K562 (cell line): Measurements from ENCODE around the gene FKBP2. TPM values are rescaled to one million over a fixed set of nuclear protein-coding genes. Genes with fewer than 3 reads are reported as not detected.

ENCODE experiments used
- ATAC-seq: fragments of 200-7000 bp; cut with Tn5 transposase; 3 replicates; pipeline ENCODE4 v1.9.1; 2020; ENCODE audit warnings: moderate library complexity
- BruUV-seq: library from RNA; stranded (reverse); fragments of 400-500 nt; replicated peaks from 2 replicates; lab custom pipeline; 2021; lab: Mats Ljungman, UMichigan
- CTCF ChIA-PET: fragments of 300-600 bp; formaldehyde crosslinking; extraction: SDS; loops from one replicate; lab custom pipeline; 2021; ENCODE audit warnings: low intra/inter-chr PET ratio; lab: Yijun Ruan, JAX
- POLR2A ChIA-PET: fragments of 300-600, 350-650 bp; sonication (Branson Sonifier 250); formaldehyde crosslinking; extraction: SDS; loops from one replicate; lab custom pipeline; 2021; ENCODE audit warnings: antibody characterized with exemption, inconsistent platforms; lab: Yijun Ruan, JAX
- DNase-seq, 4 experiments: peaks; one replicate each; pipeline versions ENCODE4 v3.0.0 to v3.0.0-alpha.2; 2011 to 2018; ENCODE audit warnings: low spot score in 3 of 4, mixed read lengths in 3 of 4; ENCODE audit errors: extremely low read depth in 1 of 4
- FAIRE-seq: peaks from 2 replicates; lab custom pipeline; 2011; peaks lifted over from hg19 to GRCh38; lab: Jason Lieb, UNC
- H2AFZ ChIP-seq: 2 replicates; pipeline ENCODE4 v1.6.0; 2011; ENCODE audit warnings: low read depth, low read length, control low read depth, inconsistent platforms
- H3K27ac ChIP-seq: fragments of 200-600 bp; 3 replicates; pipeline ENCODE4 v1.8.0; 2011; ENCODE audit warnings: low read depth, mild to moderate bottlenecking, control low read depth, inconsistent platforms, low read length, moderate library complexity, mixed read lengths; ENCODE audit errors: extremely low read depth
- H3K27me3 ChIP-seq, 2 experiments: fragments of 300-600 bp in 1 of 2; 2 replicates in 1 of 2; 3 replicates in 1 of 2; pipeline versions ENCODE4 v1.6.0 to v1.8.0; 2011; ENCODE audit warnings: inconsistent platforms in 2 of 2, low read length in 2 of 2, mild to moderate bottlenecking in 1 of 2, mixed read lengths in 1 of 2, moderate library complexity in 1 of 2; ENCODE audit not compliant: control insufficient read depth in 2 of 2, insufficient read depth in 2 of 2
- H3K36me3 ChIP-seq: fragments of 300-600 bp; 3 replicates; pipeline ENCODE4 v1.8.0; 2011; ENCODE audit warnings: mild to moderate bottlenecking, low read length, inconsistent platforms; ENCODE audit not compliant: control insufficient read depth, insufficient read depth
- H3K4me1 ChIP-seq, 2 experiments: fragments of 200-600 bp in 1 of 2; replicated peaks in 1 of 2; 2 replicates in 1 of 2; 3 replicates in 1 of 2; pipeline versions ENCODE4 v1.5.1 to v1.8.0; 2011; ENCODE audit warnings: inconsistent platforms in 2 of 2, low read length in 2 of 2, mild to moderate bottlenecking in 1 of 2, mixed read lengths in 1 of 2, moderate library complexity in 1 of 2; ENCODE audit not compliant: control insufficient read depth in 2 of 2, insufficient read depth in 2 of 2
- H3K4me2 ChIP-seq: 2 replicates; pipeline ENCODE4 v1.6.1; 2011; ENCODE audit warnings: low read length, control low read depth, inconsistent platforms, mixed read lengths; ENCODE audit not compliant: insufficient read depth
- H3K4me3 ChIP-seq: fragments of 200-600 bp; sonication (generic), shearing (Covaris generic); 2 replicates; pipeline ENCODE4 v1.5.1; 2016; ENCODE audit warnings: control low read depth, inconsistent platforms
- H3K79me2 ChIP-seq: fragments of 200-600 bp; 3 replicates; pipeline ENCODE4 v1.8.0; 2011; ENCODE audit warnings: low read length, inconsistent platforms; ENCODE audit not compliant: control insufficient read depth, insufficient read depth
- H3K9ac ChIP-seq, 2 experiments: 2 replicates each; pipeline versions ENCODE4 v1.6.0 to v1.6.1; 2011; ENCODE audit warnings: low read depth in 2 of 2, low read length in 2 of 2, control low read depth in 1 of 2, inconsistent platforms in 1 of 2, mild to moderate bottlenecking in 1 of 2, mixed read lengths in 1 of 2; ENCODE audit not compliant: insufficient read depth in 1 of 2
- H3K9me1 ChIP-seq: one replicate; pipeline ENCODE4 v1.6.0; 2011; ENCODE audit warnings: inconsistent platforms, mild to moderate bottlenecking, low read length, moderate library complexity; ENCODE audit not compliant: control insufficient read depth, insufficient read depth
- H3K9me3 ChIP-seq: replicated peaks from 2 replicates; pipeline ENCODE4 v1.5.1; 2011; ENCODE audit warnings: low read depth, low read length, inconsistent platforms; ENCODE audit not compliant: control insufficient read depth, insufficient read depth
- H4K20me1 ChIP-seq: replicated peaks from 2 replicates; pipeline ENCODE4 v1.6.1; 2011; ENCODE audit warnings: low read length, inconsistent platforms, mixed read lengths; ENCODE audit not compliant: control insufficient read depth, insufficient read depth
- BRF1 ChIP-seq: IDR thresholded peaks from 3 replicates; pipeline ENCODE4 v1.6.1; 2011; ENCODE audit warnings: borderline replicate concordance, mild to moderate bottlenecking; ENCODE audit not compliant: insufficient read length; ENCODE audit errors: extremely low read depth
- CBFA2T3 ChIP-seq: fragments of 450-650 bp; IDR thresholded peaks from 2 replicates; pipeline ENCODE4 v1.6.1; 2017
- ELK1 ChIP-seq: sonication (generic); formaldehyde crosslinking; IDR thresholded peaks from 2 replicates; pipeline ENCODE4 v1.8.1; 2022; ENCODE audit warnings: missing genetic modification reagents
- ETV6 ChIP-seq, 3 experiments: fragments of 150-350 bp in 1 of 3; sonication (generic) in 1 of 3; formaldehyde crosslinking in 1 of 3; IDR thresholded peaks; 2 replicates each; pipeline versions ENCODE4 v1.6.1 to v1.8.0; 2014 to 2022; ENCODE audit warnings: borderline replicate concordance in 2 of 3, low read depth in 2 of 3, antibody characterized with exemption in 1 of 3, low read length in 1 of 3, mild to moderate bottlenecking in 1 of 3, missing genetic modification reagents in 1 of 3
- HES1 ChIP-seq: fragments of 450-650 bp; IDR thresholded peaks from 2 replicates; pipeline ENCODE4 v1.6.1; 2016; ENCODE audit warnings: low read depth, mild to moderate bottlenecking, moderate library complexity
- NFRKB ChIP-seq: fragments of 450-650 bp; IDR thresholded peaks from 2 replicates; pipeline ENCODE4 v1.6.1; 2016; ENCODE audit warnings: low read depth
- NKRF ChIP-seq: fragments of 450-650 bp; IDR thresholded peaks from 2 replicates; pipeline ENCODE4 v1.6.1; 2016; ENCODE audit warnings: borderline replicate concordance
- PREB ChIP-seq: sonication (generic); formaldehyde crosslinking; IDR thresholded peaks from 2 replicates; pipeline ENCODE4 v1.8.1; 2023; ENCODE audit warnings: mild to moderate bottlenecking, missing genetic modification reagents
- PYGO2 ChIP-seq: fragments of 450-650 bp; IDR thresholded peaks from 2 replicates; pipeline ENCODE4 v1.6.1; 2016; ENCODE audit warnings: mild to moderate bottlenecking, missing genetic modification characterization, moderate library complexity, missing compliant biosample characterization
- STAG1 ChIP-seq: sonication (generic); formaldehyde crosslinking; IDR thresholded peaks from 2 replicates; pipeline ENCODE4 v1.5.0; 2020; ENCODE audit warnings: missing genetic modification reagents, borderline replicate concordance
- ZBTB11 ChIP-seq, 3 experiments: fragments of 200-800 bp in 1 of 3; fragments of 250-450 bp in 1 of 3; fragments of 450-650 bp in 1 of 3; sonication (Bioruptor Pico) in 1 of 3; sonication (Bioruptor generic) in 1 of 3; formaldehyde crosslinking in 1 of 3; IDR thresholded peaks; 2 replicates each; pipeline versions ENCODE4 v1.6.1 to v1.8.0; 2016 to 2022; ENCODE audit warnings: mild to moderate bottlenecking in 2 of 3, missing genetic modification characterization in 2 of 3, missing compliant biosample characterization in 1 of 3, moderate library complexity in 1 of 3
- ZNF124 ChIP-seq: sonication (generic); formaldehyde crosslinking; IDR thresholded peaks from 2 replicates; pipeline ENCODE4 v1.8.1; 2022; ENCODE audit warnings: missing genetic modification reagents
- WGBS: fragments of 100-300 bp; shearing (Covaris generic); methylation state at CpG from one replicate; pipeline ENCODE4 v1.1.6; 2016; ENCODE audit warnings: low coverage, mixed read lengths; ENCODE audit not compliant: insufficient coverage; ENCODE audit errors: missing lambda C conversion rate; 5-methylcytosine and 5-hydroxymethylcytosine counted together
- in situ Hi-C: fragments of 300-500 bp; cut with MboI; formaldehyde crosslinking; loops from 4 replicates; pipeline ENCODE4 v1.15.0; 2018; ENCODE audit warnings: inconsistent platforms, mixed read lengths
- intact Hi-C: fragments of 100-400 bp; cut with micrococcal nuclease; formaldehyde crosslinking; loops from 2 replicates; pipeline ENCODE4 v1.14.2; 2022
- polyA plus RNA-seq, 8 experiments: library from polyadenylated mRNA; depleted of rRNA in 4 of 8; stranded (reverse) in 5 of 8; unstranded in 3 of 8; fragments of >200 nt; fragmentation: Nextera tagmentation in 2 of 8; fragmentation: Illumina TruSeq in 1 of 8; extraction: Ambion mirVana in 2 of 8; extraction: Trizol in 1 of 8; gene quantifications; 2 replicates each; pipeline versions ENCODE4 v1.2.1 to v1.2.3, GENCODE V29; 2011 to 2014; ENCODE audit warnings: inconsistent platforms in 1 of 8, missing spikeins in 1 of 8
- total RNA-seq, 7 experiments: library from RNA; depleted of rRNA in 6 of 7; stranded (reverse); fragments of >200 nt in 6 of 7; fragmentation: Illumina TruSeq in 2 of 7; extraction: Trizol in 2 of 7; gene quantifications; 2 replicates each; pipeline versions ENCODE4 v1.2.1 to v1.2.3, GENCODE V29; 2011 to 2021; ENCODE audit warnings: low replicate concordance in 1 of 7

The FKBP2 gene
- total and polyA plus RNA-seq, 9 of the 15 experiments (the other 6 are each of a cell fraction or from before 2014, with no cell fraction given), result 3.5 to 151 (median 58.1) TPM

GRCh38 chr11:64260147-64260708 lies 19.3 kb downstream of the FKBP2 start:
- no peak overlapping the region for H3K4me2 ChIP-seq
- H2AFZ ChIP-seq, result no peak overlapping the region
- H3K9ac ChIP-seq, result no peak overlapping the region
- H3K9me3 ChIP-seq, result no peaks in the 10 kb centered on the region
- H4K20me1 ChIP-seq, result 0 out of 2 replicates have a peak, but pooled peaks cover 4% of the 10 kb centered on the region
- H3K36me3 ChIP-seq, result peaks cover 90% of the 10 kb centered on the region
- no peak overlapping the region for H3K4me3 ChIP-seq
- WGBS, result 95% methylated on average over 6 of the region's 6 CpGs
- POLR2A ChIA-PET, result interaction anchor here (1.2 kb wide), 2 partner anchors 9 to 15 kb away, joined by 5 to 7 read pairs; partner anchors contain the start of gene PLCB3
- H3K27me3 ChIP-seq, result no peaks in the 10 kb centered on the region
- in situ Hi-C loops (no loop called here), intact Hi-C loops (no loop called here)
- H3K27ac ChIP-seq, result no peak overlapping the region
- BruUV-seq, result no TSS peak
- DNase-seq (no peak), ATAC-seq (no peak), FAIRE-seq (no peak)
- no peaks in the 10 kb centered on the region for H3K79me2 ChIP-seq
- no peaks in the 10 kb centered on the region for H3K9me1 ChIP-seq
- CTCF ChIA-PET, result no interaction called here
- peaks cover 0 to 51% of the 10 kb centered on the region in 2 experiments; a peak in 2 of 5 replicates for H3K4me1 ChIP-seq
- no peak for TF ChIP-seq ELK1 (CRISPR knock-in tag)
- no peak for TF ChIP-seq PREB (CRISPR knock-in tag)
- TF ChIP-seq ETV6 (IDR thresholded peaks at IDR 0.05; ENCODE audit: borderline replicate concordance in 1 of 2, low read depth in 2 of 2, low read length in 1 of 2), result no peak
- TF ChIP-seq ETV6 (CRISPR knock-in tag; IDR thresholded peaks at IDR 0.05; ENCODE audit: borderline replicate concordance), result no peak
- no peak for TF ChIP-seq NKRF
- no peak for TF ChIP-seq ZBTB11 (CRISPR knock-in tag; IDR thresholded peaks at IDR 0.05)
- TF ChIP-seq ZNF124, result no peak
- TF ChIP-seq STAG1, result peak; percentile 13; the same call in 1 of the 2 replicates
- TF ChIP-seq BRF1, result no peak
- no peak for TF ChIP-seq PYGO2
- no peak for TF ChIP-seq CBFA2T3
- TF ChIP-seq HES1, result no peak
- TF ChIP-seq NFRKB, result no peak
